ENCODE results near the gene SLC29A3. TPM values are rescaled to one million over a fixed set of nuclear protein-coding genes. Genes with fewer than 3 reads are reported as not detected.
"Not testable (repeated sequence)": the region's sequence is repeated elsewhere in the genome, so short reads cannot be mapped to it uniquely, and the experiment has no call there.

The SLC29A3 gene
- 1 to 10 TPM; 2.0 to 2.1 TPM for total RNA-seq

GRCh38 chr10:71319042-71319799, at the start of gene SLC29A3:
Gene SLC29A3 (plus strand): TSS chr10:71319259. CDS start chr10:71319310, 51 bp downstream.
- Mint-ChIP-seq H3K36me3 (peaks cover 6 to 7% of the 10 kb centered on the region in 2 donors), H3K9me3 (peaks cover 0 to 3% of the 10 kb centered on the region in 2 donors), H3K27ac (peak within 1 kb of the TSS; percentile 88 to 93)
- peak; percentile 80 to 92 for DNase-seq (ENCODE audit: low spot score in 2 of 2)
- peak; percentile 91 to 92 for ATAC-seq

GRCh38 chr10:71269301-71270288, 49.5 kb upstream of the SLC29A3 start:
- ATAC-seq, result no peak
- no peaks in the 10 kb centered on the region for H3K9me3 Mint-ChIP-seq

GRCh38 chr10:71270301-71271220, 48.5 kb upstream of the SLC29A3 start:
- ATAC-seq, result peak in 1 of 2 donors; percentile 76
- no peaks in the 10 kb centered on the region for H3K9me3 Mint-ChIP-seq

More at GRCh38 chr10:71269301-71270288, 49.5 kb upstream of the SLC29A3 start:
- Mint-ChIP-seq H3K36me3 (no peaks in the 10 kb centered on the region), H3K27ac (no peak overlapping the region)
- no peak for DNase-seq (ENCODE audit: low spot score in 2 of 2)

DNA sequence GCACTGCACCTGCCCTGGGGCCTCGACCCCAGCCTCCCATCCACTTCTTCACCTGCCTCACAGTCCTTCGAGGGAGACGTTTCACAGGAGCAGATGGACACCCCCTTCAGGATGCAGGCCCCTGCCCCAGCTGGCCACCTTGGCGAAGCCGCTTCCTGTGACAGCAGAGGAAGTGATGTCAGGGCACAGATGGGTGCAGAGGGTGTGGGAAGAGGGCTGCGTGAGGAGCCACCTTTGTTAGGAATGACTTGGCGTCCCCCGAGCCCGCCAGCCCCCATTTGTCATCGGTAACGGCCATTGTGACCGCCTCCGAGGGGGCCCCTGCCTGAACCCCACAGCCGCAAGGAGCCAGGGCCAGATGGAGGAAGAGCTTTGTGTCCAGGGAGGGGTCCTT, 47.4 kb upstream of the SLC29A3 start:
- no peaks in the 10 kb centered on the region for H3K36me3 Mint-ChIP-seq
- DNase-seq (ENCODE audit: low spot score in 2 of 2) (no peak), ATAC-seq (no peak)
- H3K27ac Mint-ChIP-seq, result peak overlapping the region in 1 of 2 donors; percentile 20
- no peaks in the 10 kb centered on the region for H3K9me3 Mint-ChIP-seq

More at GRCh38 chr10:71270301-71271220, 48.5 kb upstream of the SLC29A3 start:
- peak in 1 of 2 donors; percentile 30 for DNase-seq (ENCODE audit: low spot score in 2 of 2)
- H3K36me3 Mint-ChIP-seq, result no peaks in the 10 kb centered on the region
- H3K27ac Mint-ChIP-seq, result no peak overlapping the region

DNA sequence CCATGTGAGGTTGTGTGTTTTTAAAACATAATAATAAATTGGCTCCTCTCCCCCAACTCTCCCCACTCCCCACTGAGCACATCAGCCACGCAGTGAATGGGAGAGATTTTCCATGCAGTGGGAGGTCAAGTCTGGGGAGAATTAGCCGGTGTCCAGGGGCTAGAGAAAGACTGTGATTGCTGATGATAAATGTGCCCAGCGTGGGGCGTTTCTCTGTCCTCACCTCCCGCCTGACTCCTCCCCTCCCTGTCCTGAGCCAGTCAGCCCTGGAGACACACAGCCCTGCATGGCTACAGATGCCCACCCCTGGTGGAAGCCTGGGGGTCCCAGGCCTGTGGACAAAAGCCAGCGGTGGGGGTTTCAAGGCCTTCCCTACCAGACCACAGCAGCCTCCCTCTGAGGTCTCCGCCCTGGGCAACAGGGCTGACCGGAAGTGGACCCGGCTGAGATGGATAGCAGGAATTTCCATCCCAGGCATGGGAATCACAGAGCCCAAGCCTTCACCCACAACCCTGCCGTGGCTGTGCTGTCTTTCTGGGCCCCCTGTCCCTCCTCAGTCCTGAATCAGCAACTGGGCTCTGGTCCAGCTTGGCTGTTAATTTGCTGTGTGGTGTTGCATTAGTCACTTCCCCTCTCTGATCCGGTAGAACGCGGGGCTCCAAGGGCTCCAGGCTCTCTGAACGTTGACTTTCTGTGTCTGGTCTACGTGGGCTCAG, 46.8 kb upstream of the SLC29A3 start:
- ATAC-seq (no peak), DNase-seq (ENCODE audit: low spot score in 2 of 2) (no peak)
- H3K36me3 Mint-ChIP-seq, result no peaks in the 10 kb centered on the region
- H3K27ac Mint-ChIP-seq, result peak overlapping the region in 1 of 2 donors; percentile 55
- H3K9me3 Mint-ChIP-seq, result no peaks in the 10 kb centered on the region

DNA sequence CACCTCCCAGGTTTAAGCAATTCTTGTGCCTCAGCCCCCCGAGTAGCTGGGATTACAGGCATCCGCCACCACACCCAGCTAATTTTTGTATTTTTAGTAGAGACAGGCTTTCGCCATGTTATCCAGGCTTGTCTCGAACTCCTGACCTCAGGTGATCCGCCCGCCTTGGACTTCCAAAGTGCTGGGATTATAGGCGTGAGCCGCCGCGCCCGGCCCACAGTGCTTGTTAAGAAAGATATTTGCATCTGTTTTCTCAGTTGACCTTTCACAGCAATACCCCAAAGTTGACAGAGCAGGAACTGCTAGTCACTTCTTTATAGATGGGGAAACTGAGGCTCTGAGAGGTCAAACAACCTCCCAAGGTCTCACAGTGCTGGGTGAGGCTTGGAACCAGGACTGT, 46.1 kb upstream of the SLC29A3 start:
- peak overlapping the region in 1 of 2 donors; percentile 55 for H3K27ac Mint-ChIP-seq
- not testable (repeated sequence) for DNase-seq (ENCODE audit: low spot score in 2 of 2); H3K9me3 Mint-ChIP-seq; H3K36me3 Mint-ChIP-seq; ATAC-seq

DNA sequence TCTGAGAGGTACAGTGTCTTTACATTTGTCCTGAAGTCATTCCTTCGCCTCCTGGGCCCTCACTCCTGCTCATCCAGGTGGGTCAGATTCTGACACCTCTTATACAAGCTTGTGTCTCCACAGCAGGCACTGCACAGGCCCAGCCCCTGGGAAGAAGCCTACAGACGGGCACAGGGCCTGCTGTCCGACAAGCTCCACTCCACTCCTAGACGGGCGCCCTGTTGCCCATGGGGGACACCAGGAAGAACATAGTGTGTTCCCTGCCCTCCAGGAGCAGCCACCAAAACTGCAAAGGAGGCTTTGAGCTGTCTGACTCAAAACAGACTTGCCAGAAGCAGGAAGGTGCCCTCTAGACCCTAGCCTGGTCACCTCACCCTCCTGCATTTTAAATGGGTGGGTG, 45.6 kb upstream of the SLC29A3 start:
- Mint-ChIP-seq H3K27ac (no peak overlapping the region), H3K9me3 (no peaks in the 10 kb centered on the region), H3K36me3 (no peaks in the 10 kb centered on the region)
- DNase-seq (ENCODE audit: low spot score in 2 of 2) (no peak), ATAC-seq (no peak)

GRCh38 chr10:71274901-71275796, 43.9 kb upstream of the SLC29A3 start:
- Mint-ChIP-seq H3K9me3 (no peaks in the 10 kb centered on the region), H3K36me3 (no peaks in the 10 kb centered on the region), H3K27ac (no peak overlapping the region)
- DNase-seq (ENCODE audit: low spot score in 2 of 2) (no peak), ATAC-seq (no peak)

DNA sequence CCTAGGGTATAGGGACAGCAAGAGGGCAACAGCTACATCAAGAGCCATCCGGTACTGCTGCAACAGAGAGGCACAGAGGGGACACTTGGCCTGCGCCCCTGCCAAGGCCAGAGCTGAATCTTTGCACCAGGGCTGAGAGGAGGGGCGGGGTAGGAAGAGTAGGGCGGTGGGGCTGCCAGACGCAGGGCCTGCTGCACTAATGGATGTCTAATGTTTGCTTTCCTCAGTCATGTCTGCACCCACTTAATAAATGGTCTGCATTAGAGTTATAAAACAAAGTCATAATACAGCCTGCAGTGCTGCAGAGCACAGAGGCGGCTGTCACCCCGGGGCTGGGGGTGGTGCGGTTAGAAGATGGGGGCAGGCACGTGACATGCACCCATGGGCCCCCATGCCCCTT, 42.2 kb upstream of the SLC29A3 start:
- no peaks in the 10 kb centered on the region for H3K9me3 Mint-ChIP-seq
- H3K27ac Mint-ChIP-seq, result no peak overlapping the region
- H3K36me3 Mint-ChIP-seq, result no peaks in the 10 kb centered on the region
- DNase-seq (ENCODE audit: low spot score in 2 of 2), result no peak
- no peak for ATAC-seq

DNA sequence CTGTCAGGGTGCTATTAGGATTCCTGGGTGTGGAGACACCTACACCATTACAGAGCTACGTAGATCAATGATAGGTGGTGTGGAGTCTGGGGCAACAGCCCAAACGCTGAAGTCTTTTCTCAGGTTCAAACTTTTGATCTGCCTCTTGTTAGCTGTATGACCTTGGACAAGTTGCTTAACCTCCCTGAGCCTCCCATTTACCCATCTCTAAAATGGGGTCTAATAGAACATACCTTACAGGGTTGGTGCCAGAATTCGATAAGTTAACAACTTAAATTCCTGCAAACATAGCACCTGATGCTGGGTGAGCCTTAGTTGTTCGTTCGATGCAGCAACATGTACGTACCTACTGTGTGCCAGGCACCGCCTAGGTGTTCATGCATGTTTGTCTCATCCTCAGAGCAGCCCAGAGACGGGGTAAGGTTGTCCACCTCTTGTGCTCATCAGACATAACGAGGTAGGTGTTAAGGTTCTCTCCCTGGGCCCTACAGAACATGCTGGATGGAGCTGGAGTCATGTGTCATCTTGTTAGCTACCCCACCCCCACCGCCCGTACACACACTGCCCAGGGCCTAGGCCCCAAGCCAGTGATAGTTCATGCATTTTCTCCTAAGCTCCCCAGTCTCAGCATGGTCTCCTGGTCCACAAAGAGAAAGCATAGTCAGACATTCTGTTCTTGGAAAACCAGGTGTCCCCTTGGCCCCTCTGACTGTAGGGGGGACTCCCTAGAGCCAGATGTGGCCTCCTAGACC, 41.0 kb upstream of the SLC29A3 start:
- H3K9me3 Mint-ChIP-seq, result no peaks in the 10 kb centered on the region

GRCh38 chr10:71278691-71279588, 40.1 kb upstream of the SLC29A3 start:
- no peak for DNase-seq (ENCODE audit: low spot score in 2 of 2)
- H3K27ac Mint-ChIP-seq, result no peak overlapping the region
- no peaks in the 10 kb centered on the region for H3K9me3 Mint-ChIP-seq
- ATAC-seq, result no peak
- no peaks in the 10 kb centered on the region for H3K36me3 Mint-ChIP-seq

More for the DNA sequence above, 41.0 kb upstream of the SLC29A3 start:
- no peak overlapping the region for H3K27ac Mint-ChIP-seq
- DNase-seq (ENCODE audit: low spot score in 2 of 2) (no peak), ATAC-seq (no peak)
- no peaks in the 10 kb centered on the region for H3K36me3 Mint-ChIP-seq

- no peak for DNase-seq (ENCODE audit: low spot score in 2 of 2)
- ATAC-seq, result no peak
- Mint-ChIP-seq H3K9me3 (no peaks in the 10 kb centered on the region), H3K36me3 (no peaks in the 10 kb centered on the region), H3K27ac (no peak overlapping the region)
Measured at GRCh38 chr10:71279590-71280170, 39.4 kb upstream of the SLC29A3 start.

DNA sequence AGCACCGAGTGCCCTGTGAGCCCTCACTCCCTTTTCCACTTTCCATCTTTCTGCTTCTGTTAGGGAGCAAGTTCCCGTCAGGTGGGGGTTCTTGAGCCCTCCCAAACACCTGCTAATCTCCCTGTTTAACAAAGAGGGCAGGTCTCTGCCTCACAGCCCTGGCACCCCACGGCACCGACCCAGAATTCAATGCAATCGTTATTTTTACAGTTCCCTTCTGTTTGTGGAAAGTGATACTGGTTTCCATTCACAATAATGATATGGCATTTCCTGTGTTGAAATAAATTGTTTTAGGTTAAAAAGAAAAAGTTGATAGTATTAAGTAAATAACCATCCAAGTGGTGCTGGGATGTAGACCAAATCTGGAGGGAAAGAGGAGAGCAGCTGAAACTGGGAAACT, 38.8 kb upstream of the SLC29A3 start:
- ATAC-seq (no peak), DNase-seq (ENCODE audit: low spot score in 2 of 2) (no peak)
- Mint-ChIP-seq H3K9me3 (no peaks in the 10 kb centered on the region), H3K36me3 (no peaks in the 10 kb centered on the region), H3K27ac (peak overlapping the region in 1 of 2 donors; percentile 83)
